Skin epidermis (tissue), 12 donors: ENCODE results near the gene SORT1.
"Not testable (repeated sequence)": the region's sequence is repeated elsewhere in the genome, so short reads cannot be mapped to it uniquely, and the experiment has no call there.

Experiments used
- H3K27ac ChIP-seq, 21 experiments: fragments of 200-600 bp; sonication (generic) in 11 of 21; one replicate each; pipeline ENCODE4 v1.5.0; 2020; ENCODE audit warnings: mild to moderate bottlenecking in 3 of 21, inconsistent platforms in 2 of 21, moderate library complexity in 2 of 21
- H3K4me3 ChIP-seq, 7 experiments: fragments of 200-600 bp; sonication (generic) in 2 of 7; one replicate each; pipeline ENCODE4 v1.5.0; 2020; ENCODE audit warnings: inconsistent platforms in 2 of 7, mild to moderate bottlenecking in 2 of 7, moderate library complexity in 1 of 7

SORT1 gene

GRCh38 chr1:109398343-109399225 is 866 bp upstream of the SORT1 start:
- H3K27ac ChIP-seq = peak overlapping the region in 17 of 21 experiments; percentile 10 to 80 (median 46)

GRCh38 chr1:109396871-109397580 is 692 bp downstream of the SORT1 start:
- peak overlapping the region in 7 of 21 experiments; percentile 9 to 68 (median 45) for H3K27ac ChIP-seq
- peak overlapping the region; percentile 33 to 66 (median 38) for H3K4me3 ChIP-seq

More at GRCh38 chr1:109398343-109399225, 866 bp upstream of the SORT1 start:
- peak overlapping the region; percentile 33 to 66 (median 38) for H3K4me3 ChIP-seq

- peak overlapping the region in 6 of 7 experiments; percentile 33 to 66 (median 44) for H3K4me3 ChIP-seq
- H3K27ac ChIP-seq = peak overlapping the region in 1 of 21 experiments; percentile 47
These were observed 1.2 kb downstream of the SORT1 start for GRCh38 chr1:109396513-109396839.

- peak overlapping the region in 1 of 21 experiments; percentile 47 for H3K27ac ChIP-seq
- peak overlapping the region in 1 of 7 experiments; percentile 66 for H3K4me3 ChIP-seq
These were observed 1.9 kb downstream of the SORT1 start for GRCh38 chr1:109395602-109396512.

- not testable (repeated sequence) for H3K27ac ChIP-seq
These were observed 2.5 kb downstream of the SORT1 start for GRCh38 chr1:109395282-109395599.

GRCh38 chr1:109394591-109395281 is 3.0 kb downstream of the SORT1 start:
- Histone ChIP-seq H3K4me3 (no peak overlapping the region), H3K27ac (peak overlapping the region in 3 of 21 experiments; percentile 12 to 34 (median 15))

More at GRCh38 chr1:109395282-109395599, 2.5 kb downstream of the SORT1 start:
- H3K4me3 ChIP-seq = not testable (repeated sequence)

GRCh38 chr1:109393617-109394233 is 4.0 kb downstream of the SORT1 start:
- peak overlapping the region in 14 of 21 experiments; percentile 11 to 77 (median 60) for H3K27ac ChIP-seq
- no peak overlapping the region for H3K4me3 ChIP-seq

GRCh38 chr1:109392788-109393616 is 4.7 kb downstream of the SORT1 start:
- Histone ChIP-seq H3K4me3 (no peak overlapping the region), H3K27ac (peak overlapping the region in 19 of 21 experiments; percentile 0 to 77 (median 59))

GRCh38 chr1:109392037-109392787 is 5.5 kb downstream of the SORT1 start:
- Histone ChIP-seq H3K27ac (peak overlapping the region in 18 of 21 experiments; percentile 0 to 77 (median 59)), H3K4me3 (no peak overlapping the region)

- Histone ChIP-seq H3K4me3 (no peak overlapping the region), H3K27ac (peak overlapping the region in 17 of 21 experiments; percentile 10 to 76 (median 48))
These were observed 6.1 kb downstream of the SORT1 start for GRCh38 chr1:109391626-109392025.

- Histone ChIP-seq H3K4me3 (no peak overlapping the region), H3K27ac (peak overlapping the region in 16 of 21 experiments; percentile 10 to 76 (median 50))
These were observed 6.6 kb downstream of the SORT1 start for GRCh38 chr1:109391157-109391556.

GRCh38 chr1:109389638-109390341 is 7.9 kb downstream of the SORT1 start:
- peak overlapping the region in 7 of 21 experiments; percentile 6 to 76 (median 47) for H3K27ac ChIP-seq
- no peak overlapping the region for H3K4me3 ChIP-seq

GRCh38 chr1:109388884-109389637 is 8.7 kb downstream of the SORT1 start:
- peak overlapping the region in 6 of 21 experiments; percentile 6 to 76 (median 58) for H3K27ac ChIP-seq
- H3K4me3 ChIP-seq = no peak overlapping the region

GRCh38 chr1:109388208-109388711 is 9.5 kb downstream of the SORT1 start:
- no peak overlapping the region for H3K27ac ChIP-seq
- no peak overlapping the region for H3K4me3 ChIP-seq

GRCh38 chr1:109386054-109386717 is 11.5 kb downstream of the SORT1 start:
- Histone ChIP-seq H3K4me3 (no peak overlapping the region), H3K27ac (peak overlapping the region in 1 of 21 experiments; percentile 37)
